ENCODE data around the gene ABLIM1.

Gene ABLIM1

GRCh38 chr10:114665873-114666272, 7.8 kb upstream of the ABLIM1 start:
- no peak for DNase-seq (ENCODE audit: low read depth)
- H3K4me3 ChIP-seq (ENCODE audit: low read length): no peak overlapping the region
- TF ChIP-seq CTCF (conservative IDR thresholded peaks at IDR 0.05; ENCODE audit: low read length): no peak

GRCh38 chr10:114665406-114665805, 7.3 kb upstream of the ABLIM1 start:
- no peak overlapping the region for H3K4me3 ChIP-seq (ENCODE audit: low read length)
- no peak for DNase-seq (ENCODE audit: low read depth)
- no peak for TF ChIP-seq CTCF (conservative IDR thresholded peaks at IDR 0.05; ENCODE audit: low read length)

GRCh38 chr10:114664127-114664526, 6.1 kb upstream of the ABLIM1 start:
- no peak overlapping the region for H3K4me3 ChIP-seq (ENCODE audit: low read length)
- TF ChIP-seq CTCF (conservative IDR thresholded peaks at IDR 0.05; ENCODE audit: low read length): no peak
- no peak for DNase-seq (ENCODE audit: low read depth)

GRCh38 chr10:114663626-114664025, 5.6 kb upstream of the ABLIM1 start:
- no peak for TF ChIP-seq CTCF (conservative IDR thresholded peaks at IDR 0.05; ENCODE audit: low read length)
- no peak for DNase-seq (ENCODE audit: low read depth)
- H3K4me3 ChIP-seq (ENCODE audit: low read length): no peak overlapping the region

- TF ChIP-seq CTCF (conservative IDR thresholded peaks at IDR 0.05; ENCODE audit: low read length): no peak
- DNase-seq (ENCODE audit: low read depth): no peak
- H3K4me3 ChIP-seq (ENCODE audit: low read length): no peak overlapping the region
Observed at GRCh38 chr10:114662646-114663217, 4.7 kb upstream of the ABLIM1 start.

- TF ChIP-seq CTCF (conservative IDR thresholded peaks at IDR 0.05; ENCODE audit: low read length): no peak
- no peak for DNase-seq (ENCODE audit: low read depth)
- no peak overlapping the region for H3K4me3 ChIP-seq (ENCODE audit: low read length)
Observed at GRCh38 chr10:114661212-114661880, 3.3 kb upstream of the ABLIM1 start.

- H3K4me3 ChIP-seq (ENCODE audit: low read length): no peak overlapping the region
- no peak for TF ChIP-seq CTCF (conservative IDR thresholded peaks at IDR 0.05; ENCODE audit: low read length)
- DNase-seq (ENCODE audit: low read depth): no peak
Observed at GRCh38 chr10:114655671-114656070, 2.4 kb downstream of the ABLIM1 start.

Measured in AG10803 (cell line).